ENCODE measurements around the gene SLC39A5. TPM values are rescaled to one million over a fixed set of nuclear protein-coding genes. Genes with fewer than 3 reads are reported as not detected.

The SLC39A5 gene
- total RNA-seq, 1 experiment from 2014 or later, result not detected

GRCh38 chr12:56206452-56207166 lies 23.2 kb upstream of the SLC39A5 start:
- Histone ChIP-seq H2BK120ac (ENCODE audit: low read depth, low read length, poor library complexity, severe bottlenecking) (no peak overlapping the region), H3K9me3 (ENCODE audit: control insufficient read depth, low read depth, low read length) (no peaks in the 10 kb centered on the region), H3K9ac (ENCODE audit: extremely low read depth, insufficient read length, low read length) (no peak overlapping the region), H3K23me2 (ENCODE audit: insufficient read length, low read depth, low read length, poor library complexity, severe bottlenecking) (no peaks in the 10 kb centered on the region), H3K56ac (ENCODE audit: insufficient read length, low read depth, low read length) (no peak overlapping the region), H3K4me2 (ENCODE audit: insufficient read depth, insufficient read length, low read length) (no peak overlapping the region), H4K20me1 (ENCODE audit: control insufficient read depth, insufficient read depth, insufficient read length) (no peaks in the 10 kb centered on the region), H4K5ac (ENCODE audit: insufficient read length, low read depth, low read length) (no peak overlapping the region), H3K79me1 (ENCODE audit: insufficient read depth, low read depth, low read length, poor library complexity, severe bottlenecking) (no peaks in the 10 kb centered on the region), H3K79me2 (ENCODE audit: insufficient read depth, low read length) (no peaks in the 10 kb centered on the region), H3K27ac (ENCODE audit: insufficient read length, low read depth, low read length) (no peak overlapping the region), H2BK15ac (ENCODE audit: low read depth, low read length) (no peak overlapping the region), H3K23ac (ENCODE audit: insufficient read length, low read depth, low read length) (no peak overlapping the region), H3K4ac (ENCODE audit: low read depth, low read length) (no peak overlapping the region), H3K14ac (ENCODE audit: insufficient read depth, low read length) (no peak overlapping the region), H3T11ph (ENCODE audit: low read length) (no peak overlapping the region), H2AFZ (ENCODE audit: low read length) (no peak overlapping the region), H2BK5ac (ENCODE audit: insufficient read length, low read length) (no peak overlapping the region), H3K4me1 (ENCODE audit: insufficient read depth, low read length) (no peaks in the 10 kb centered on the region), H2BK12ac (ENCODE audit: insufficient read length, low read depth, low read length) (no peak overlapping the region), H4K8ac (replicated peaks; ENCODE audit: insufficient read length, low read depth, low read length) (no peak overlapping the region), H4K91ac (ENCODE audit: insufficient read length, low read depth, low read length) (no peak overlapping the region), H2BK20ac (ENCODE audit: low read depth, low read length, poor library complexity, severe bottlenecking) (no peak overlapping the region), H2AK5ac (ENCODE audit: insufficient read length, low read length) (no peak overlapping the region), H3K27me3 (ENCODE audit: insufficient read depth, low read length) (no peaks in the 10 kb centered on the region), H3K18ac (ENCODE audit: insufficient read length, low read depth, low read length) (no peak overlapping the region)
- peak; percentile 88 for DNase-seq
- no peaks in the 10 kb centered on the region for H3K9me3 Mint-ChIP-seq
- H3K36me3 Mint-ChIP-seq (ENCODE audit: insufficient read depth in 1 of 3, low read depth in 3 of 3), result peaks cover 36 to 71% (median 61%) of the 10 kb centered on the region in 3 experiments; a peak in 6 of 7 replicates
- H3K27ac Mint-ChIP-seq, result no peak overlapping the region; a peak in 1 of 7 replicates
- peak; percentile 80 for TF ChIP-seq CTCF (conservative IDR thresholded peaks at IDR 0.05)
- WGBS (ENCODE audit: extremely low coverage, insufficient read length, low lambda C conversion rate), result no CpG with 5 or more reads among the region's 14 CpGs
- H3K27me3 Mint-ChIP-seq (ENCODE audit: low read depth), result no peaks in the 10 kb centered on the region
- no peak overlapping the region for H3K4me3 Mint-ChIP-seq
- H3K4me1 Mint-ChIP-seq, result no peaks in the 10 kb centered on the region

All from H9 (cell line).